Activated CD4-positive, alpha-beta T cell treated with anti-CD3 and anti-CD28 coated beads, Interleukin-2, Interleukin-4, amounts not matched to agents 100 ng/mL and 50 ng/mL, durations not matched to agents 16 hours and 8 hours (primary cell): ENCODE data around the gene DHX29.

Source experiments
- DNase-seq: peaks from one replicate; pipeline ENCODE4 v3.0.0-alpha.2; 2020; ENCODE audit warnings: low spot score

DHX29 gene

GRCh38 chr5:55316837-55317236 is 9.3 kb upstream of the DHX29 start:
- DNase-seq, result no peak

- no peak for DNase-seq
These were observed 8.8 kb upstream of the DHX29 start for GRCh38 chr5:55316289-55316688.

- DNase-seq, result no peak
These were observed 6.5 kb upstream of the DHX29 start for GRCh38 chr5:55313870-55314617.

- DNase-seq, result peak; percentile 25
These were observed 851 bp upstream of the DHX29 start for GRCh38 chr5:55308254-55308836.

GRCh38 chr5:55306641-55307382 is 682 bp downstream of the DHX29 start:
- DNase-seq, result peak; percentile 3

GRCh38 chr5:55305345-55305744 is 2.1 kb downstream of the DHX29 start:
- no peak for DNase-seq

- DNase-seq, result no peak
These were observed 2.9 kb downstream of the DHX29 start for GRCh38 chr5:55304584-55304983.

- no peak for DNase-seq
These were observed 4.2 kb downstream of the DHX29 start for GRCh38 chr5:55303238-55303690.

GRCh38 chr5:55300890-55301289 is 6.6 kb downstream of the DHX29 start:
- DNase-seq, result no peak

GRCh38 chr5:55294935-55295334 is 12.6 kb downstream of the DHX29 start:
- DNase-seq, result no peak

GRCh38 chr5:55290991-55291390 is 16.5 kb downstream of the DHX29 start:
- DNase-seq, result no peak

GRCh38 chr5:55289808-55290207 is 17.7 kb downstream of the DHX29 start:
- no peak for DNase-seq

- no peak for DNase-seq
These were observed 21.0 kb downstream of the DHX29 start for GRCh38 chr5:55286411-55286933.

GRCh38 chr5:55278778-55279177 is 28.7 kb downstream of the DHX29 start:
- DNase-seq, result no peak

GRCh38 chr5:55276771-55277170 is 30.7 kb downstream of the DHX29 start:
- DNase-seq, result no peak

GRCh38 chr5:55258339-55258738 is 49.2 kb downstream of the DHX29 start:
- DNase-seq, result no peak

GRCh38 chr5:55254802-55255201 is 52.7 kb downstream of the DHX29 start:
- DNase-seq, result no peak

- DNase-seq, result no peak
These were observed 57.4 kb downstream of the DHX29 start for GRCh38 chr5:55250064-55250463.

- no peak for DNase-seq
These were observed 65.7 kb downstream of the DHX29 start for GRCh38 chr5:55241746-55242145.

- DNase-seq, result no peak
These were observed 70.7 kb downstream of the DHX29 start for GRCh38 chr5:55236800-55237199.

- no peak for DNase-seq
These were observed 73.3 kb downstream of the DHX29 start for GRCh38 chr5:55234121-55234700.
